Sciatic nerve (tissue), 2 donors: ENCODE data around the gene TAS2R9. TPM values are rescaled to one million over a fixed set of nuclear protein-coding genes. Genes with fewer than 3 reads are reported as not detected.
"Not testable (repeated sequence)": the region's sequence is repeated elsewhere in the genome, so short reads cannot be mapped to it uniquely, and the experiment has no call there.

ENCODE experiments used
- ATAC-seq: fragments of 200-7000 bp; cut with Tn5 transposase; one replicate; pipeline ENCODE4 v1.9.1; 2020; ENCODE audit warnings: mild to moderate bottlenecking, moderate library complexity
- DNase-seq: peaks from one replicate; pipeline ENCODE4 v3.0.0-alpha.2; 2020; ENCODE audit warnings: low spot score
- intact Hi-C: fragments of 100-400 bp; cut with DNase I; formaldehyde crosslinking; loops from one replicate; pipeline ENCODE4 v1.14.2; 2022
- total RNA-seq: library from RNA; stranded (reverse); fragmentation: NEBNext Ultra II Directional; extraction: Animal tissue kit (Norgen Biotek cat#: 25700); gene quantifications from one replicate; pipeline ENCODE4 v1.2.1, GENCODE V29; 2021
- donor health status: DM: no; HTN: no; CAD: no.
- donor health status: DM: no; HTN: no; CAD: no.

Gene TAS2R9
- not detected for total RNA-seq

GRCh38 chr12:10810068-10810467 is at the start of gene TAS2R9:
TSS of gene TAS2R9 (minus strand) at chr12:10810168. CDS start at chr12:10810075, 93 bp downstream.
- ATAC-seq: no peak
- intact Hi-C loops: no loop called here
- DNase-seq: no peak

- no peak for ATAC-seq
- intact Hi-C loops: no loop called here
- DNase-seq: no peak
Measured at GRCh38 chr12:10855807-10856206, 45.8 kb upstream of the TAS2R9 start.

- DNase-seq (no peak), ATAC-seq (no peak)
- intact Hi-C loops: no loop called here
Measured at GRCh38 chr12:10853776-10854175, 43.8 kb upstream of the TAS2R9 start.

GRCh38 chr12:10851243-10851858 is 41.4 kb upstream of the TAS2R9 start:
- intact Hi-C loops: no loop called here
- ATAC-seq (no peak), DNase-seq (no peak)

GRCh38 chr12:10849425-10849878 is 39.5 kb upstream of the TAS2R9 start, which contains the start of gene PRR4:
TSS of gene PRR4 (minus strand) at chr12:10849475. CDS start at chr12:10849437, 38 bp downstream.
- intact Hi-C loops: no loop called here
- DNase-seq (no peak), ATAC-seq (no peak)

GRCh38 chr12:10847744-10848143 is 37.8 kb upstream of the TAS2R9 start:
- DNase-seq: no peak
- no peak for ATAC-seq
- intact Hi-C loops: no loop called here

GRCh38 chr12:10842862-10843261 is 32.9 kb upstream of the TAS2R9 start:
- no peak for ATAC-seq
- no peak for DNase-seq
- intact Hi-C loops: no loop called here

- DNase-seq: no peak
- intact Hi-C loops: no loop called here
- ATAC-seq: no peak
Measured at GRCh38 chr12:10838461-10838860, 28.5 kb upstream of the TAS2R9 start.

GRCh38 chr12:10829994-10830393 is 20.0 kb upstream of the TAS2R9 start:
- intact Hi-C loops: no loop called here
- DNase-seq (no peak), ATAC-seq (no peak)

GRCh38 chr12:10826258-10826657 is 16.3 kb upstream of the TAS2R9 start, which contains the start of gene TAS2R10:
TSS of gene TAS2R10 (minus strand) at chr12:10826358. CDS start at chr12:10826269, 89 bp downstream.
- intact Hi-C loops: no loop called here
- DNase-seq (no peak), ATAC-seq (no peak)

- DNase-seq (no peak), ATAC-seq (no peak)
- intact Hi-C loops: no loop called here
Measured at GRCh38 chr12:10824957-10825356, 15.0 kb upstream of the TAS2R9 start.

GRCh38 chr12:10811883-10812536 is 2.0 kb upstream of the TAS2R9 start:
- DNase-seq (no peak), ATAC-seq (no peak)
- intact Hi-C loops: no loop called here

GRCh38 chr12:10807186-10807585 is 2.8 kb downstream of the TAS2R9 start, which contains the start of gene TAS2R8:
TSS of gene TAS2R8 (minus strand) at chr12:10807286. CDS start at chr12:10806980, 306 bp downstream.
- DNase-seq (no peak), ATAC-seq (no peak)
- intact Hi-C loops: no loop called here

GRCh38 chr12:10802587-10802986 is 7.4 kb downstream of the TAS2R9 start, which contains the start of gene TAS2R7:
TSS of gene TAS2R7 (minus strand) at chr12:10802627. CDS start at chr12:10802570, 57 bp downstream.
- intact Hi-C loops: no loop called here
- ATAC-seq (no peak), DNase-seq (no peak)

- ATAC-seq: no peak
Measured at GRCh38 chr12:10801741-10802140, 8.2 kb downstream of the TAS2R9 start.

GRCh38 chr12:10794222-10794621 is 15.7 kb downstream of the TAS2R9 start:
- ATAC-seq: no peak
- no peak for DNase-seq
- intact Hi-C loops: no loop called here

More at GRCh38 chr12:10801741-10802140, 8.2 kb downstream of the TAS2R9 start:
- intact Hi-C loops: no loop called here
- no peak for DNase-seq

- intact Hi-C loops, DNase-seq, ATAC-seq: not testable (repeated sequence)
Measured at GRCh38 chr12:10791769-10792168, 18.2 kb downstream of the TAS2R9 start.

GRCh38 chr12:10783252-10783651 is 26.7 kb downstream of the TAS2R9 start:
- ATAC-seq: no peak
- DNase-seq: no peak
- intact Hi-C loops: no loop called here

- no peak for DNase-seq
- intact Hi-C loops: loop anchor here (10.0 kb wide), 1 partner anchor 426 kb away; no protein-coding TSS in a partner anchor
- ATAC-seq: no peak
Measured at GRCh38 chr12:10779103-10779502, 30.9 kb downstream of the TAS2R9 start.

- ATAC-seq: no peak
- intact Hi-C loops: loop anchor here (10.0 kb wide), 1 partner anchor 434 kb away; no protein-coding TSS in a partner anchor
- DNase-seq: no peak
Measured at GRCh38 chr12:10771132-10771733, 38.7 kb downstream of the TAS2R9 start.
